ENCODE data around the gene MEAF6.

The MEAF6 gene

DNA sequence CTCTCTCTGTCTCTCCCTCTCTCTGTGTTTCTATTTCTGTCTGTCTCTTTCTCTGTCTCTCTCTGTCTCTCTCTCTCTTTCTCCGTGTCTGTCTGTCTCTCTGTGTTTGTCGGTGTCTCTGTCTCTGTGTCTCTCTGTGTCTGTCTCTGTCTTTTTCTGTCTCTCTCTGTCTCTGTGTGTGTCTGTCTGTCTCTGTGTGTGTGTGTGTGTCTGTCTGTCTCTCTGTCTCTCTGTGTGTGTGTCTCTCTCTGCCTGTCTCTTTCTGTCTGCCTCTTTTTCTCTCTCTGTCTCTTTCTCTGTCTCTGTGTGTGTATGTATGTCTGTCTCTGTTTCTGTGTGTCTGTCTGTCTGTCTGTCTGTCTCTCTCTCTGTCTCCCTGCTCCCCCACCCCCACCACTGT is 71.9 kb downstream of the MEAF6 start:
- DNase-seq (ENCODE audit: low read depth in 2 of 2), result no peak
